ENCODE data around the gene LYPD6.
"Not testable (repeated sequence)": the region's sequence is repeated elsewhere in the genome, so short reads cannot be mapped to it uniquely, and the experiment has no call there.

LYPD6 gene

GRCh38 chr2:149312039-149312438, 18.3 kb upstream of the LYPD6 start:
- H3K27ac ChIP-seq = no peak overlapping the region
- TF ChIP-seq, protein P1, sequence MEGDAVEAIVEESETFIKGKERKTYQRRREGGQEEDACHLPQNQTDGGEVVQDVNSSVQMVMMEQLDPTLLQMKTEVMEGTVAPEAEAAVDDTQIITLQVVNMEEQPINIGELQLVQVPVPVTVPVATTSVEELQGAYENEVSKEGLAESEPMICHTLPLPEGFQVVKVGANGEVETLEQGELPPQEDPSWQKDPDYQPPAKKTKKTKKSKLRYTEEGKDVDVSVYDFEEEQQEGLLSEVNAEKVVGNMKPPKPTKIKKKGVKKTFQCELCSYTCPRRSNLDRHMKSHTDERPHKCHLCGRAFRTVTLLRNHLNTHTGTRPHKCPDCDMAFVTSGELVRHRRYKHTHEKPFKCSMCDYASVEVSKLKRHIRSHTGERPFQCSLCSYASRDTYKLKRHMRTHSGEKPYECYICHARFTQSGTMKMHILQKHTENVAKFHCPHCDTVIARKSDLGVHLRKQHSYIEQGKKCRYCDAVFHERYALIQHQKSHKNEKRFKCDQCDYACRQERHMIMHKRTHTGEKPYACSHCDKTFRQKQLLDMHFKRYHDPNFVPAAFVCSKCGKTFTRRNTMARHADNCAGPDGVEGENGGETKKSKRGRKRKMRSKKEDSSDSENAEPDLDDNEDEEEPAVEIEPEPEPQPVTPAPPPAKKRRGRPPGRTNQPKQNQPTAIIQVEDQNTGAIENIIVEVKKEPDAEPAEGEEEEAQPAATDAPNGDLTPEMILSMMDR (IDR thresholded peaks at IDR 0.05) = no peak
- TF ChIP-seq ZFX (IDR thresholded peaks at IDR 0.05; ENCODE audit: borderline replicate concordance) = no peak

- no peak for TF ChIP-seq ZFX (IDR thresholded peaks at IDR 0.05; ENCODE audit: borderline replicate concordance)
- TF ChIP-seq, protein P1 (IDR thresholded peaks at IDR 0.05) = peak; percentile 73
- H3K27ac ChIP-seq = no peak overlapping the region
These were observed 16.8 kb upstream of the LYPD6 start for GRCh38 chr2:149313512-149313972.

GRCh38 chr2:149314687-149315086, 15.7 kb upstream of the LYPD6 start:
- TF ChIP-seq ZFX (IDR thresholded peaks at IDR 0.05; ENCODE audit: borderline replicate concordance) = no peak
- TF ChIP-seq, protein P1 (IDR thresholded peaks at IDR 0.05) = no peak
- H3K27ac ChIP-seq = no peak overlapping the region

- no peak overlapping the region for H3K27ac ChIP-seq
- no peak for TF ChIP-seq ZFX (IDR thresholded peaks at IDR 0.05; ENCODE audit: borderline replicate concordance)
- TF ChIP-seq, protein P1 (IDR thresholded peaks at IDR 0.05) = no peak
These were observed 14.9 kb upstream of the LYPD6 start for GRCh38 chr2:149315461-149315860.

DNA sequence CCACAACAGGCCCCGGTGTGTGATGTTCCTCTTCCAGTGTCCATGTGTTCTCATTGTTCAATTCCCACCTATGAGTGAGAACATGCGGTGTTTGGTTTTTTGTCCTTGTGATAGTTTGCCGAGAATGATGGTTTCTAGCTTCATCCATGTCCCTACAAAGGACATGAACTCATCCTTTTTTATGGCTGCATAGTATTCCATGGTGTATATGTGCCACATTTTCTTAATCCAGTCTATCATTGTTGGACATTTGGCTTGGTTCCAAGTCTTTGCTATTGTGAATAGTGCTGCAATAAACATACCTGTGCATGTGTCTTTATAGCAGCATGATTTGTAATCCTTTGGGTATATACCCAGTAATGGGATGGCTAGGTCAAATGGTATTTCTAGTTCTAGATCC, 11.8 kb upstream of the LYPD6 start:
- not testable (repeated sequence) for H3K27ac ChIP-seq

- no peak for TF ChIP-seq ZFX (IDR thresholded peaks at IDR 0.05; ENCODE audit: borderline replicate concordance)
- TF ChIP-seq, protein P1 (IDR thresholded peaks at IDR 0.05) = no peak
These were observed 10.0 kb upstream of the LYPD6 start for GRCh38 chr2:149320362-149320761.

GRCh38 chr2:149329068-149329467, 1.3 kb upstream of the LYPD6 start:
- no peak overlapping the region for H3K27ac ChIP-seq
- TF ChIP-seq, protein P1 (IDR thresholded peaks at IDR 0.05) = peak; percentile 35; the same call in 1 of the 2 replicates
- no peak for TF ChIP-seq ZFX (IDR thresholded peaks at IDR 0.05; ENCODE audit: borderline replicate concordance)

More at GRCh38 chr2:149320362-149320761, 10.0 kb upstream of the LYPD6 start:
- H3K27ac ChIP-seq = no peak overlapping the region

- TF ChIP-seq, protein P1 (IDR thresholded peaks at IDR 0.05) = peak; percentile 16; the same call in 1 of the 2 replicates
- no peak for TF ChIP-seq ZFX (IDR thresholded peaks at IDR 0.05; ENCODE audit: borderline replicate concordance)
- peak overlapping the region; percentile 71 for H3K27ac ChIP-seq
These were observed 779 bp upstream of the LYPD6 start for GRCh38 chr2:149329489-149330126.
